OCI-LY3 (cell line): ENCODE results near the gene CCDC59.

Experiments
- H2AFZ ChIP-seq: fragments of 200-600, 300-600 bp; shearing (Covaris generic); 2 replicates; pipeline ENCODE4 v1.6.0; 2014; ENCODE audit warnings: antibody characterized with exemption, low read depth, low read length
- H3K27ac ChIP-seq: fragments of 200-600, 300-600 bp; sonication (generic); 2 replicates; pipeline ENCODE4 v1.5.1; 2014; ENCODE audit warnings: mild to moderate bottlenecking, low read length, moderate library complexity, mixed read lengths
- H3K27me3 ChIP-seq: fragments of 200-600, 300-600 bp; sonication (generic); 2 replicates; pipeline ENCODE4 v1.6.1; 2014; ENCODE audit warnings: low read depth, low read length, mixed read lengths
- H3K36me3 ChIP-seq: fragments of 200-600, 300-600 bp; sonication (generic); replicated peaks from 2 replicates; pipeline ENCODE3; 2014; ENCODE audit warnings: low read depth, low read length, mixed read lengths
- H3K4me1 ChIP-seq: fragments of 300-600, 200-600 bp; sonication (generic); 2 replicates; pipeline ENCODE4 v1.6.1; 2014; ENCODE audit warnings: low read length, mixed read lengths
- H3K4me2 ChIP-seq: fragments of 200-600, 300-600 bp; sonication (generic); 2 replicates; pipeline ENCODE4 v1.6.1; 2014; ENCODE audit warnings: low read length, mixed read lengths
- H3K4me3 ChIP-seq: fragments of 300-600, 200-600 bp; sonication (generic); 2 replicates; pipeline ENCODE4 v1.5.1; 2014; ENCODE audit warnings: antibody characterized with exemption, mild to moderate bottlenecking, low read length, moderate library complexity
- H3K79me2 ChIP-seq: fragments of 300-600, 200-600 bp; shearing (Covaris generic); 2 replicates; pipeline ENCODE4 v1.6.1; 2014; ENCODE audit warnings: mild to moderate bottlenecking, low read length, mixed read lengths
- H3K9ac ChIP-seq: fragments of 300-600, 200-600 bp; shearing (Covaris generic); 2 replicates; pipeline ENCODE4 v1.6.0; 2014; ENCODE audit warnings: mild to moderate bottlenecking, low read length, moderate library complexity
- H3K9me3 ChIP-seq: fragments of 200-600, 300-600 bp; shearing (Covaris generic); 2 replicates; pipeline ENCODE4 v1.6.1; 2014; ENCODE audit warnings: low read length, mixed read lengths; ENCODE audit not compliant: insufficient read depth
- H4K20me1 ChIP-seq: fragments of 200-600, 300-600 bp; sonication (generic); 2 replicates; pipeline ENCODE4 v1.6.1; 2016; ENCODE audit warnings: low read length, mixed read lengths; ENCODE audit not compliant: insufficient read depth
- EZH2phosphoT487 ChIP-seq: fragments of 200-600 bp; shearing (Covaris generic); IDR thresholded peaks from 2 replicates; pipeline ENCODE4 v1.6.1; 2018; ENCODE audit warnings: antibody characterized with exemption, mixed run types, low read depth
- TF ChIP-seq, protein P1 (sequence below): fragments of 200-600, 300-600 bp; sonication (generic); IDR thresholded peaks from 2 replicates; pipeline ENCODE4 v1.5.1; 2014; ENCODE audit warnings: antibody characterized with exemption, low read length, low read depth

CCDC59 gene, protein sequence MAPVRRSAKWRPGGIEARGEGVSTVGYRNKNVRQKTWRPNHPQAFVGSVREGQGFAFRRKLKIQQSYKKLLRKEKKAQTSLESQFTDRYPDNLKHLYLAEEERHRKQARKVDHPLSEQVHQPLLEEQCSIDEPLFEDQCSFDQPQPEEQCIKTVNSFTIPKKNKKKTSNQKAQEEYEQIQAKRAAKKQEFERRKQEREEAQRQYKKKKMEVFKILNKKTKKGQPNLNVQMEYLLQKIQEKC

DNA sequence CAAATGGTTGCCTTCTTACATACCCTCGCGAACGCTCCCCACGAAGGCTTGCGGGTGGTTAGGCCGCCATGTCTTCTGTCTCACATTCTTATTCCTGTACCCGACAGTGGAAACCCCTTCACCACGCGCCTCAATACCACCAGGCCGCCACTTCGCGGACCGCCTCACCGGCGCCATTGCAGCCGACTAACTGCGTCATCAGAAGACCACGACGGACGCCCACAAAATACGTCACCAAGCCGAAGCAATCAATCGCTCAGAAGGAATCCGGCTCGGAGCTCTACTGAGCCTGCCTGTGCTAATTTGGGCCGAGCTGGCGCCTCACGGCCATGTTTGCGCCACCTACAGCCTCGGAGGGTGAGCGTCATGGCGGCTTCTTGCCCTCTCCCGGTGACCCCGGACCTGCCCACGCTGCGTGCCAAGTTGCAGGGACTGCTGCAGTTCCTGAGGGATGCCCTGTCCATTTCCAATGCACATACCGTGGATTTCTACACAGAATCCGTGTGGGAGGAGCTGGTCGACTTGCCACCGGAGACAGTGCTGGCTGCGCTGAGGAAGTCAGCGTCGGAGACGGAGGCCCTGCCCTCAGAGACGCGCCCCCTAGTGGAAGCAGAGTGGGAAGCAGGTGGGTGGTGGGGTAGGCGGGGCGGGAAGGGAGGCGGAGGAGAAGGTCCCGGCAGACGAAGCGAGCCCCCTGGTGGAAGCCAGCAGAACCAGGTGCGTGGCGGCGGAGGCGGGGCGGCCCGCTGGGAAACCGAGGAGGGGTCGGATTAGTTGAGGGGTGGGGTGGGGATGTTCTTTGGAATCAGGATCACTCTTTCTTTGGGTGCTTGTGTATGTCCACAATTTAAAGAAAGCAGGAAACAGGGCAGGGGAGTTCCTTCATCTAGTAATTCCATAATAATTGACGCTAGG lies at the start of gene CCDC59, which contains the start of gene METTL25:
Gene CCDC59 (minus strand): TSS at position 188 of the 915 bp plus-strand sequence. CDS start 11 bp downstream, at position 177.
Gene METTL25 (plus strand): TSS at position 330 of the 915 bp plus-strand sequence. CDS start 37 bp downstream, at position 367.
- Histone ChIP-seq H3K4me2 (peak within 1 kb of the TSS; percentile 90), H3K9ac (peak within 1 kb of the TSS; percentile 94), H3K36me3 (peaks cover 18% of the 10 kb centered on the region), H3K27me3 (no peaks in the 10 kb centered on the region), H3K4me1 (peaks cover 32% of the 10 kb centered on the region), H3K9me3 (no peaks in the 10 kb centered on the region), H3K79me2 (peaks cover 56% of the 10 kb centered on the region), H3K4me3 (peak within 1 kb of the TSS; percentile 96), H4K20me1 (no peaks in the 10 kb centered on the region), H2AFZ (peak within 1 kb of the TSS; percentile 98), H3K27ac (peak within 1 kb of the TSS; percentile 85)
- TF ChIP-seq, protein P1, sequence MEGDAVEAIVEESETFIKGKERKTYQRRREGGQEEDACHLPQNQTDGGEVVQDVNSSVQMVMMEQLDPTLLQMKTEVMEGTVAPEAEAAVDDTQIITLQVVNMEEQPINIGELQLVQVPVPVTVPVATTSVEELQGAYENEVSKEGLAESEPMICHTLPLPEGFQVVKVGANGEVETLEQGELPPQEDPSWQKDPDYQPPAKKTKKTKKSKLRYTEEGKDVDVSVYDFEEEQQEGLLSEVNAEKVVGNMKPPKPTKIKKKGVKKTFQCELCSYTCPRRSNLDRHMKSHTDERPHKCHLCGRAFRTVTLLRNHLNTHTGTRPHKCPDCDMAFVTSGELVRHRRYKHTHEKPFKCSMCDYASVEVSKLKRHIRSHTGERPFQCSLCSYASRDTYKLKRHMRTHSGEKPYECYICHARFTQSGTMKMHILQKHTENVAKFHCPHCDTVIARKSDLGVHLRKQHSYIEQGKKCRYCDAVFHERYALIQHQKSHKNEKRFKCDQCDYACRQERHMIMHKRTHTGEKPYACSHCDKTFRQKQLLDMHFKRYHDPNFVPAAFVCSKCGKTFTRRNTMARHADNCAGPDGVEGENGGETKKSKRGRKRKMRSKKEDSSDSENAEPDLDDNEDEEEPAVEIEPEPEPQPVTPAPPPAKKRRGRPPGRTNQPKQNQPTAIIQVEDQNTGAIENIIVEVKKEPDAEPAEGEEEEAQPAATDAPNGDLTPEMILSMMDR = peak; percentile 94
- TF ChIP-seq EZH2phosphoT487 = no peak

DNA sequence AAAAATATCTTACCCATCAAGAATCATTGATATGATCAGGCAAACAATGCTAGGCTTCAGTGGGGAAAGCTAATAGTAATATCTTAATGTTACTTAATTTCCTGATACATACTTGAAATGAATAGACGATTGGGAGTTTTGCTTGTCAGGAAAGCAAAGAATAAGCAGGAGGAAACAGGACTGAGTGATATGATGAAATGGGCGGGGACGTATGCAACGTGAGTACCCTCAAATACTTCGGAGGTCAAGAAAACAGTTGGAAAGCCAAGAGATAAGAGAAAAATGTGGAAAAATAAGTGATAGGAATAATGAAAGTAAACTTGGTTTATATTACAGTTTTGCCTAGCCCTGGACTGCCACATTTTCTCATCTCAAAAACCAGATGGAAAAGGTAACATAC lies 49.3 kb upstream of the CCDC59 start:
- Histone ChIP-seq H3K9ac (no peak overlapping the region), H3K4me3 (no peak overlapping the region), H3K4me2 (no peak overlapping the region), H3K27ac (no peak overlapping the region), H4K20me1 (no peaks in the 10 kb centered on the region), H3K27me3 (no peaks in the 10 kb centered on the region), H3K36me3 (no peaks in the 10 kb centered on the region), H3K79me2 (no peaks in the 10 kb centered on the region), H3K4me1 (no peaks in the 10 kb centered on the region), H3K9me3 (no peaks in the 10 kb centered on the region), H2AFZ (no peak overlapping the region)
- no peak for TF ChIP-seq EZH2phosphoT487
- TF ChIP-seq, protein P1 = no peak

DNA sequence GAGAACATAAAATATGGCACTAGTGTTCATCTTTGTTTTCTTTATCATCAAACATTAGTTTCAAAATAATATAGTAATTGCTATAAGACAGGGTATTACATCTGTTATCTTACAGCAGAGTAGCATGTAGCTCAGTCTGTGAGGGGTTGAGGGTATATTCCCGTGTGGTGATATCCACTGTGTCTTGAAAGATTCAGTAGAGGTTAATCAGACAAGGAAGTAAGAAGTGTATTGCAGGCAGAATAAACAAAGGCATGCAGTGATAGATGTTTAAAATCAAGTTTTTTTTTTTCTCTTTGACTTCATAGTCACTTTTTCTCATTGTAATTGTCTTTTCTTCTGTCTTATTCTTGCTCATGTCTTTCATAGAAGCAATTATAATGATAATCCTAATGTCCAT lies 48.5 kb upstream of the CCDC59 start:
- Histone ChIP-seq H3K4me1 (no peaks in the 10 kb centered on the region), H3K9ac (no peak overlapping the region), H3K36me3 (no peaks in the 10 kb centered on the region), H3K4me2 (no peak overlapping the region), H3K79me2 (no peaks in the 10 kb centered on the region), H3K9me3 (no peaks in the 10 kb centered on the region), H3K4me3 (no peak overlapping the region), H2AFZ (no peak overlapping the region), H3K27me3 (no peaks in the 10 kb centered on the region), H3K27ac (no peak overlapping the region), H4K20me1 (no peaks in the 10 kb centered on the region)
- TF ChIP-seq, protein P1 = no peak
- no peak for TF ChIP-seq EZH2phosphoT487

DNA sequence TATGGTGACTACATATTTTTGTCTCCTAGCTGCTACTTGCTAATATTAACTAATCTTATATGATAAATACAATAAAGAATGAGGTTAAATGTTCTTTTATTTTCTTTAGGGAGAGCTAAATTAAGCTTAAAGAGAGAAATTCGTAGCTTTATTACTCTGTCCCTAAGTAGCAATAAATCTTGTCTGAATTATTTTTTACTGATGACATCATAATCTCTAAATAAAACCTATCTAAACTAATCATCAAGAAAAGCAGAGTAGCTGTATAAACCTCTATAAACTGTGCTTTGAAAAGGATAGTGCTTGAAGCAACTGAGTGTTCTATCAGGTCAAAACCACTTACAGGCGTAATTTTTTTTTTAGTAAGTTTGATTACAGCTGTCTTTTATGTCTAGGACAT lies 42.6 kb upstream of the CCDC59 start:
- Histone ChIP-seq H3K79me2 (no peaks in the 10 kb centered on the region), H3K9me3 (no peaks in the 10 kb centered on the region), H3K27me3 (no peaks in the 10 kb centered on the region), H3K27ac (no peak overlapping the region), H2AFZ (no peak overlapping the region), H3K4me2 (no peak overlapping the region), H3K4me3 (no peak overlapping the region), H4K20me1 (no peaks in the 10 kb centered on the region), H3K9ac (no peak overlapping the region), H3K36me3 (no peaks in the 10 kb centered on the region), H3K4me1 (no peaks in the 10 kb centered on the region)
- TF ChIP-seq EZH2phosphoT487 = no peak
- TF ChIP-seq, protein P1 = no peak
